GM21529 (cell line): ENCODE results near the gene GRK4.

ENCODE experiments used
- ATAC-seq: cut with Tn5 transposase; IDR thresholded peaks from one replicate; pipeline ENCODE4 v1.9.1; 2021; ENCODE audit not compliant: unreplicated experiment

GRK4 gene

DNA sequence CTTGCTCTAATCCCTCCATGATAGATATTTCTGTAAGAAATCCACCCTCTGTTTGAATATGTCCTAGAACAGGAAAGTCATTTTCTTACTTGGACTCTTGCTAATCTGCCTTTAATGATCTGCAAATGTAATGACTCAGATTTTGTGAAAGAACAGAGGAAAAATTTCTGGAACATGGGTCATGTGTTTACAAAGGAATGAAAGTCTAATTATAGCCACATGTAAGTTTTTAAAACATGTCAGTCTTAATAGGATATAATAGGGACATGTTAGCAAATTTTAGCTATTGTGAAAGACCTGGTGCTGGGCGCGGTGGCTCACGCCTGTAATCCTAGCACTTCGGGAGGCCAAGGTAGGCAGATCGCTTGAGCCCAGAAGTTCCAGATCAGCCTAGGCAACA lies 47.6 kb downstream of the GRK4 start:
- ATAC-seq: no peak

- ATAC-seq: no peak
Observed at GRCh38 chr4:3011456-3012220, 48.3 kb downstream of the GRK4 start.

GRCh38 chr4:3013323-3013722 lies 50.0 kb downstream of the GRK4 start:
- no peak for ATAC-seq

DNA sequence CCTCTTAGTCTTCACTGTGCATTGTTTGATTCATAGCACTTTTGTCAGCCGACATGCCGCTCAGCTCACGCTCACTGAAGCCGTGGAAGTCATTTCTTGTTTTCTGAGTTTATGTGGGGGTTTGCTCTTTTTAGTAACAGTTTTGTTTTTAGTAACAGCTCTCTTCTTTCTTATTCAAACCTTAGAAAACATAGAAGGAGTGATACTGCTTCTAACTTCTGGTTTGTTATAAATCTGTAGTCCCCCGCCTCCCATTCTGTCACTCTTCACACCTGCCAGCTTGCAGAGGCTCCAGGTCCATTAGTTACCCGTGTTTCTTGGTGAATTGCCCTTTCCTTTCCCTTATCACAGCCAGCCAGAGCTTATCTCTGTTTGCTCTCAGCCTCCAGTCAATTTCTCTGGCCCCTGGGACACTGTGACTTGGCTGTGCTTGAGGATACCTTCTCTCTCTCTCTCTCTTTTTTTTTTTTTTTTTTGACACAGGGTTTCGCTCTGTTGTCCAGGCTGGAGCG lies 50.5 kb downstream of the GRK4 start:
- ATAC-seq: peak; percentile 82

DNA sequence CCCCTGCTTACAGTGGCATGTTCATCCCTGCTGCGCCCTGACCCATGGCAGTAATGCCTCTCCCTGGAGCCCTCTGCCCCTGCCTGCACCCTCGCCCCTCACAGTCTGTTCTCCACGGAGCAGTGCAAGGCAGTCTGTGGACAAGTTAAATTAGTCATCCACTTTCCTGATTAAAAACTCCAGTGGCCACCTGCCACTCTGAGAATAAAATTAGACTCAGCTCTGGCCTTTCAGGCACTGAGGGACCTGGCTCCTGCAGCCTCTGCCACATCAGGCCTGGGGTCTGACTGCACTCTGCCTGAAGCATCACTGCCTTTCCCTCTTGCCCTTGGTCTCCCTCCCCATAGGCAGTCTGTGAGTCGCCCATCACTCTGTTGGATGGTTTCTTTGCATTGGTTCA lies 53.6 kb downstream of the GRK4 start:
- no peak for ATAC-seq

DNA sequence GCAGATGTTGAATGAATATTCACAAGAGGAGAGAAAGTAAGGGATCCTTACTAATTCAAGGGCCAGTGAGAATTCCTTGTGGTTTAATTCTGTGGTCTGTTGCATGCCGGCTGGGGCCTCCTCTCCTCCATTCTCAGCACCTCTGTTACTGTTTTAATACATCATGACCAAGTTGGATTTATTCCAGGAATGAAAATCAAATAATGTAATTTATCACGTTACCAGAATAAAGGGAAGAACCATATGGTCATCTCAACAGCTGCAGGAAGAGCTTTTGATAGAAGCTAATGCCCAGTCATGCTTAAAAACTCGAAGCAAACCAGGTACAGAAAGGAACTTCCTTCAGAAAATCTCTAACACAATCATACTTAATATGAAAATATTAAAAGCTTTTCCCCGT lies 54.1 kb downstream of the GRK4 start:
- ATAC-seq: no peak

GRCh38 chr4:3019145-3019846 lies 55.9 kb downstream of the GRK4 start:
- no peak for ATAC-seq

DNA sequence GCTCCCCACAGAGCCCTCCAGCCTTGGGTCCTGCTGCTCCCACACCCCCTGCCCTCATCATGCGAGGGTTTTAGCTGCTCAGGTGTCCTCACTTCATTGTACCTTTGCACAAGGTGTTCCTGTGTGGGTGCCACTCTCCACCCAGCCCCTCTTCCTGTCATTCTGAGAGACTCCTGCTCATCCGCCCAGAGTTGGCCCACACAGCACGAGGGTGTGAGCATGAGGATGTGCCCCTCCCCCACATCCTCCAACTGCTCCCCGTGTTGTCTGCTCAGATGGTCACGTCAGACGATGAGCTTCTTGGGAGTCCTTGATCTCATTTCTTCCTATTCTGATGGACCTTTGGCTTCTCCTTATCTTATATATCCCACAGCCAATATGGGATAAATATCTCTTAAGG lies 57.8 kb downstream of the GRK4 start:
- ATAC-seq: no peak

DNA sequence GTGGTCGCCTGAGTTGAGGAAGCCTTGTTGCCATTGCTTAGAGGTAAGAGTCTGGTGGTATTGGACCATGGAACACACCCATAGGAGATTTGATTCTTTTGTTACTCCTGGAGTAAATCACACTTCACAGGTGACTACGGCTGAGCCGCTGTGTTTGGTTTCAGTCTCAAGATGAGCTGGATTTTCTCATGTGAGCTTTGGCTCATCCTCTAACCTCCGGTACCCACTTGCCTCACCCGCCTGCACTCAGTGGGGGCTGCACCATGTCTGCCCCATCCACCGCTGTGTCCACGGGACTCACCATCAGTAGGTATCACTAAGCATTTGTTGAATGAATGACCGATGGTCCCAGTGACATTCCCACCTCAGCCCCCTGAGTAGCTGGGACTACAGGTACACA lies 58.3 kb downstream of the GRK4 start:
- ATAC-seq: peak; percentile 80

- ATAC-seq: no peak
Observed at GRCh38 chr4:3022112-3022511, 58.7 kb downstream of the GRK4 start.

DNA sequence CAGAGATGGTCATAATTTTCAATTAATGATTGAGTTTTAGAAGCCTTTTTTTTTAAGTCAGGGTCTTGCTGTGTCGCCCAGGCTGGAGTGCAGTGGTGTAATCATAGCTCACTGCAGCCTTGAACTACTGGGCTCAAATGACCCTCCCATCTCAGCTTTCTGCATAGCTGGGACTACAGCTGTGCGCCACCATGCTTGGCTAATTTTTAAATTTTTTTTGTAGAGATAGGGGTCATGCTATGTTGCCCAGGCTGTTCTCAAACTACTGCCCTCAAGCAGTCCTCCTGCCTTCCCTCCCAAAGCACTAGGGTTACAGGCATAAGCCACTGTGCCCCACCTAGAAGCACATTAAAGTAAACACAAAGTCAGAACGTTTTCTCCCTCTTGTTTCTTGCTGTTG lies 59.3 kb downstream of the GRK4 start:
- no peak for ATAC-seq

GRCh38 chr4:3025881-3026280 lies 62.5 kb downstream of the GRK4 start:
- ATAC-seq: no peak

DNA sequence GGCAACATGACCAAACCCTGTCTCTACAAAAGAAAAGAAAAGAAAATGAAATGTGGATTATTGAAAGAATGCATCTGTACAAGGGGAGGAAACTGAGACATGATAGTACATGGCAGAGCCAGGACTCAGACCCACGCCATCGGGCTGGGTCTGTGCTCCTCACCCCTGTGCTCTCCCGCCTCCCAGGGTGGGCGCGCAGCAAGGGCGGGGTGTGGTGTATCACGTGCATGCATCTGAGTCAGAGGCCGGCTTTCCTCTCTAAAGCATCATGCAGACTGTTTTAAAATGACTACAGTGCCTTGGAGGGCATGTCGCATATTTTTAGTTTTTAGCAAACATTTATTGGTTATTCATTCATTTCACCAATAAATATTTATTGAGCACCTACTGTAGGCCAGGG lies 63.2 kb downstream of the GRK4 start:
- ATAC-seq: no peak

- no peak for ATAC-seq
Observed at GRCh38 chr4:3029464-3029863, 66.1 kb downstream of the GRK4 start.

GRCh38 chr4:3030566-3031356 lies 67.4 kb downstream of the GRK4 start:
- ATAC-seq: no peak

GRCh38 chr4:3031357-3032082 lies 68.1 kb downstream of the GRK4 start:
- no peak for ATAC-seq

GRCh38 chr4:3034231-3034630 lies 70.9 kb downstream of the GRK4 start:
- no peak for ATAC-seq

- no peak for ATAC-seq
Observed at GRCh38 chr4:3035249-3035648, 71.9 kb downstream of the GRK4 start.

- ATAC-seq: no peak
Observed at GRCh38 chr4:3035674-3036073, 72.3 kb downstream of the GRK4 start.

DNA sequence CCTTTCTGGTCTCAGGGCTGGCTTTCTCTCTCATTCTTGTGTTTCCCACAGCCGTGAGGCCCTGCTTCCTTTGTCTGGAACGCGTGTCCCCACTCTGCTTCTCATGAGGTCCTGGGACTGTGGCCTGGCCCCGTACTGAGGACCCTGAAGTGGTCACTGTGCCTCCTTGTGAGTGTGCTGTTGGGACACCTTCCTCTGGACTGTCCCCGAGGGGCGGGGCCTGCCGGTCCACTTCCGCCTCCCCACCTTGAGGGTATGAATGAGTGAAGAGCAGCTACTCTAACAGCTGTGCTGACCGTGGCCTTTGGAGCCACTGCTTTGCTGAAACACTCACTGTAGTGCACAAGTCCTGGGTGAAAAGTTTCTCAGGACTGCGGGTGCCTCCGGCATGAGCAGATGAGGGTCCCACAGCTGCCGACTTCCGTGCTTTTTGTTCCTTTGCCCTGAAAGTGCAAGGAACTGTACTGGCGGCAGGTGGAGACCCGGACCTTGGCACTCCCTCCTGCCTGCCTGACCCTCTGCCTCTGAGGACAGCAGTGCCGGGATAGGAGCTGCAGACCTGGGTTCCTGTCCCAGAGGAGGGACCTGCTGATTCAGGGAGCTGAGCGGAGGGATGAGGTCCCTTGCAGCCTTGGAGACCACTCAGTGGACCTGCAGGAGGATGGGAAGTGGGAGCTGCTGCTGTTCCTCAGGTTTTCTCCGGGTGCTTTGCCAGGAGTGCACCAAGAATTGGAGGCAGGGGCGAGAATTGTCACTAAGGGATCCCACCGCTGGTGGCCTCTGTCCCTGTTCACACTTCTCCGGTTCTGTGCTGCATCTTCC lies 73.0 kb downstream of the GRK4 start:
- ATAC-seq: no peak
